HG03565 (cell line): ENCODE results near the gene SEMA5B.

ENCODE experiments used
- ATAC-seq: cut with Tn5 transposase; IDR thresholded peaks from one replicate; pipeline ENCODE4 v1.9.1; 2021; ENCODE audit warnings: mild to moderate bottlenecking, moderate library complexity; ENCODE audit not compliant: unreplicated experiment

Gene SEMA5B

GRCh38 chr3:122998856-122999255 lies 28.7 kb downstream of the SEMA5B start:
- ATAC-seq, result no peak

DNA sequence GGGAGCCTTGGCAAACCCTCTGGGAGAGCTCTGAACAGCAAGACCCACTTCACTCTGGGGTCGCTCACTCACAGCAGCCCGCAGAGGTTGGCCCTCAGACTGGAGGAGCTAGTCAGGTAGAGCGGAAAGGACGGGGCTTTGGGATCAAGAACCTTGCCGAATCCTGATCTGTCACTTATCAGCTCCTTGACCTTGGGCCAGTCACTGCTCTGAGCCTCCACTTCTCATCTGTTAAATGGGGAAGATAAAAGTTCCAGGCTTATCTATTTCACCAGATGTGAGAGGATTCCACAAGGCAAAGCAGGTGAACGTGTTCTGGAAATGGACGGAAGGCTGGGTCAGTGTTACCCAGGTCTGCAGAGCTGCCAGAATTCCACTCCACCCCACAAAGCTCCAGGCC lies 29.4 kb downstream of the SEMA5B start:
- ATAC-seq, result no peak

- ATAC-seq, result no peak
Measured at GRCh38 chr3:122996038-122996580, 31.5 kb downstream of the SEMA5B start.

DNA sequence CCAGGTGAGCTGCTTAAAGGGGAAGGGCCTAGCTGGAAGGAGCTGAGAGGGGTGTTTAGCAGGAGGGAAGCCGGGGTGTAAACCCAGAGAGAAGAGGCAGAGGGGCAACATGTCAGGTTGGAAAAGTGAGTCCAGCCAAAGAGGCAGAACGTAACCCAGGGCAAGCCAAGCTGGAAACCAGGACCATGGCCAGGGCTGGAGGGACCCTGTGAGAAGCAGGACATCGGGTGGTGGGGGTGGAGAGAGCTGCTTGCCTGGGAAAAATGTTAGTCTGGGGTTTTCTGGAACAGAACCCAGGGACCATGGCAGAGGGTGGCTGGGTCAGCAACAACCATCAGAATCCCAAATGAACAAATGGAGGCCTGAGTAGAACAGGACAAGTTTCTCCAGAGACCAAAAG lies 32.6 kb downstream of the SEMA5B start:
- no peak for ATAC-seq

- no peak for ATAC-seq
Measured at GRCh38 chr3:122993124-122993978, 34.2 kb downstream of the SEMA5B start.

DNA sequence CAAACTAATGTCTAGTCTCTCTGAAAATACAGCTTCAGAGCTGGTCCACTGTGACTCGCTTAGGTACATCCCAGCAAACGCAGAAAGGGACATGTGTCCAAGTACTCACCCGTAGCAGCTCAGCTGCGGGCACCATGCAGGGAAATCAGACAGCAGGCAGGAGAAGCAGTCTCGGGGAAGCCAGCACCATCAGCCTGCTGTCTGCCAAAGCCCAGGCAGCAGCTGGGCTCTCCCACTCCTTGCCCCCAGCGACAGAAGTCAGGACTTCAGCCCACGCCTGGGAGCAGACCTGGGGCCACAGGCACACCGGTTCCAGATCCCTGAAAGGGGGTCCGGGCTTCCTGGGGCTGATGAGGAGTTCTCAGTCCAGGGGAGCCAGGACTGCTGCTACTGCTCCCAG lies 34.9 kb downstream of the SEMA5B start:
- no peak for ATAC-seq

GRCh38 chr3:122992133-122992532 lies 35.4 kb downstream of the SEMA5B start:
- ATAC-seq, result no peak

DNA sequence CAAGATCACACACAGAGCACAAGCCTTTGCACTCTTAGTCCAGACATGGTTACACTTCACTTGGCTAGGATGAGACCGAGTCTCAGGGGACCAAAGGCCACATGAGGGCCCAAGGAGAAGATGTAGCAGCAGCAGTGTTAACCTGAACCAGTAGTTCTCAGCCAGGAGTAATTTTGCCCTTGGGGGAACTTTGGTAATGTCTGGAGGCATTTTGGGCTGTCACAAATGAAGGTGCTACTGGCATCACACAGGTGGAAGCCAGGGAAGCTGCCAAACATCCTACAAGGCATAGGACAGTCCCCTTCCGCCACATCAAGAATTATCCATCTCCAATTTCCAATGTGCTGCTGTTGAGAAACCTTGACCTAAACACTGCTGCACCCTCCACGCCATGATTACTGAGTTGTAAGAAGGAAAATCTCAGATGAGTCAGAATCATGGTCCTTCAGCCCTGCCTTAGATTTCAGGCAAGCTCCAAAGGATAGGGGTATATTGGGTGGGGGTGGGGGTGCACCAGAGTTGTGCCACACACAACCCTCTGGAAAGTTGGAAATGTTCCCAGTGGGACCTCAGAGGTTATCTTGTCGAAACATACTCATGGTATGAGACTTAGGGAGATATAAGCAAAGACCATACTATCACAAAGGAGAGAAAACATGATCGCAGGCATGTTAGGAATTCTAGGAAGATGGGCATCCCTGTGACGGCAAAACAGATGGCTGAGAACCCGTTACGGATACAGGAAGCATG lies 36.2 kb downstream of the SEMA5B start:
- ATAC-seq, result no peak

DNA sequence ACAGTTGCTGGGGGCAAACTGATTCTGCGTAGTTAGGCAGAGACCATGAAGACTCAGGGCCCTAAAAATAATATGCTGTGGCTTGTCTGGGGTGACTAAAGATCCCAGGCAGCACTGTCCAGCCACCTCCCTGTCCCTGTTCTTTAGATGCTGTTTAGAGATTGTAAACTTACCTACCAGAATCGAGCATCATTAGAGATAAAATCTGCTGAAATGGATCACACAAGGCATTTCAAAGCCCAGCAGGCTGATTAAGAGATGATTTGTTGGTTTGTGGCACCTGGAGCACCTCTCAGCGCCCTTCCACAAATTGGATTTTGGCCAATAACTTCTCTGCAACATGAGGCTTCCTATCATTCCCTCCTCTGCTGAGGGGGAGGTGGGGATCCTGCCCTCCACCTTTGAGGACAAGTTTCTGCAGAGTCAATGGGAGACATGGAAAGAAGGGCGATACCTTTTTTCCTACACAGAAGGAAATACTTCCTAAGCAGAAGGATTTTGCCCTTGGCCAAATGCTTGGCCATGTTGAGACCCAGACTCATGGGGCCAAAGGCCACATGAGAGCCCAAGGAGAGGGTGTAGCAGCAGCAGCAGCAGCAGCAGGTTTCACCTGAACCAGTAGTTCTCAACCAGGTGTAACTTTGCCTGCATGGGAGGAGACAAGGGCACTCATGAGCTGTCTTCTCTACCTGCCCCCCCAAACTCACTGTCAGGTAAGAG lies 37.5 kb downstream of the SEMA5B start:
- no peak for ATAC-seq

GRCh38 chr3:122988508-122988907 lies 39.1 kb downstream of the SEMA5B start:
- no peak for ATAC-seq

DNA sequence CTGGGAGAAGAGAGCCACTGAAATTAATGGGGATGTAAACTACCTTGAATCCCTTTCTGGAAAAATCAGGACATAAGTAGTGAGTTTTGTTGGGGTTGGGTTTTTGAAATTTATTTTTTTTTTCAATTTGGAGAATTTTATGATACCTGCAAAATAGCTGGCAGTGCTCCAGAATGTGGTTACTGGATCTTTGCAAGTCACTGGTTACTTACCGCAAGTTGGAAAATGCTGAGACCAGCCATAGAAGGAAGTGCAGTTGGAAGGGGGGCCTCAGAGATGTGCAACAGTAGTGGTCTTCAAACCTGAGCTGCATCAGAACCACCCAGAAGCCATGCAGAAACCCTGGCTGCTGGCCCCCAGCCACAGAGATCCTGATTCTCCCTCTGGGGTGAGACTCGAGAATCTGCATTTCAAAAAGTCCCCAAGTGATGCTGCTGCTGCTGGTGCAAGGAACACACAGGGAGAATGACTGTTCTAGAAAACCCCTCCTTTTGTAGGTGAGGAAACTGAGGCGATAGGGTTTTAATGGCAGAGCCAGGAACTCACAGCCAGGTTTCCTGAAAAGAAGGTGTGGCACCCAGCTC lies 39.7 kb downstream of the SEMA5B start:
- ATAC-seq, result no peak

DNA sequence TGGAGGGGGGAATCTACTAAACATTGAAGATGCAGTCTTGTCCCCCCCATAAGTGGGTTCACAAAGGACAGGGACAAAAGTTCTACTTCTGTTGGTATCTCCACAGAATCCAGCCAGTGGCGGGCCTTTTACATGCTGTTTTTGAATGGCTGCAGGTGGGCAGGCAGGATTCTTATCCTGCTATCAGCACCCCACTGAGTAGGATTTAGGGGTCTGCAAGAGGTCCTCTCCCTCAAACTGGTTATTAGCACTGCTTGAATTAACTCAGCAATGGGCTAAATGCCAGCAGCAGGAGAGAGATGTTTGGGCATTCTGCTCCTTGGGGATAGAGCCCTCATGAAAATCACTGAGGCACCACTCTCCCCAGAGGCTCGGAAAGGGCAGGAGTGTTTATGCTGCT lies 40.3 kb downstream of the SEMA5B start:
- no peak for ATAC-seq

GRCh38 chr3:122986693-122987179 lies 40.8 kb downstream of the SEMA5B start:
- ATAC-seq, result no peak

DNA sequence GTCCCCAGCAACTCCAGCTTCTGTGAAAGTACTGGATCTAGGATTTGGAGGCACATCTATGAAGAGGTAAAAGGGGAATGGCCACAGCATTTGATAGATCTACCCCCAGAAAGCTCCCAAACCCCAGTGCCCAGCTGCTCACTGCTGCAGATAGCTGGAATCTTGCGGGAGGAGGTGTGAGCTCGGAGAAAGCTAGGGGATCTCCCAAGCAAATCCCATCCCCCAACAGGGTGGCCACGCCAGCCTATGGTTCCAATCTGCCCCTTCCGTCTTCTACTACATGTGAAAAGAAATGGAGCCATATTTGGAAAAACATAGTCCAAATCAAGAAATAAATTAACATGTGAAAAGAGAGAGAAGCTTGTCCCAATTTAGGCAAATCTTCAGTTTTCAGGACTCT lies 42.0 kb downstream of the SEMA5B start:
- ATAC-seq, result no peak

GRCh38 chr3:122984650-122985049 lies 42.9 kb downstream of the SEMA5B start:
- no peak for ATAC-seq

DNA sequence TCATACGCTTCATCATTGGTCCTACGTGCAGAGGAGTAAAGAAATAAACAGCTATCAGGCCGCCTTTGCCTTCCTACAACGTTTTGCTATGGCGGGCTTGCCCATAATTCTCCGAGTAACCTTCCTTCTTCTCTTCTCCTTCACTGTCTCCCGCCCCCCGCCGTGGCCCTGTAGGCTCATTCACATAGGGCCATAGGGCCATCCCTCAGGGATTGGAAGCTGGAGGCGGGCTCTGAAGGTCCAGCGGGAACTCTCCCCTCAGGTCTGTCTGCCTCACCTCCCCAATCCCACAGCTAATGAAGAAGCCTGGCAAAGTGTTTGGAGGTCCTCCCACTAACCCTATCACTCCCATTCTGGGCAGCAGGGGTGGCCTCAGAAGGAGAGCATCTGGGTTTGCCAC lies 43.6 kb downstream of the SEMA5B start:
- no peak for ATAC-seq

DNA sequence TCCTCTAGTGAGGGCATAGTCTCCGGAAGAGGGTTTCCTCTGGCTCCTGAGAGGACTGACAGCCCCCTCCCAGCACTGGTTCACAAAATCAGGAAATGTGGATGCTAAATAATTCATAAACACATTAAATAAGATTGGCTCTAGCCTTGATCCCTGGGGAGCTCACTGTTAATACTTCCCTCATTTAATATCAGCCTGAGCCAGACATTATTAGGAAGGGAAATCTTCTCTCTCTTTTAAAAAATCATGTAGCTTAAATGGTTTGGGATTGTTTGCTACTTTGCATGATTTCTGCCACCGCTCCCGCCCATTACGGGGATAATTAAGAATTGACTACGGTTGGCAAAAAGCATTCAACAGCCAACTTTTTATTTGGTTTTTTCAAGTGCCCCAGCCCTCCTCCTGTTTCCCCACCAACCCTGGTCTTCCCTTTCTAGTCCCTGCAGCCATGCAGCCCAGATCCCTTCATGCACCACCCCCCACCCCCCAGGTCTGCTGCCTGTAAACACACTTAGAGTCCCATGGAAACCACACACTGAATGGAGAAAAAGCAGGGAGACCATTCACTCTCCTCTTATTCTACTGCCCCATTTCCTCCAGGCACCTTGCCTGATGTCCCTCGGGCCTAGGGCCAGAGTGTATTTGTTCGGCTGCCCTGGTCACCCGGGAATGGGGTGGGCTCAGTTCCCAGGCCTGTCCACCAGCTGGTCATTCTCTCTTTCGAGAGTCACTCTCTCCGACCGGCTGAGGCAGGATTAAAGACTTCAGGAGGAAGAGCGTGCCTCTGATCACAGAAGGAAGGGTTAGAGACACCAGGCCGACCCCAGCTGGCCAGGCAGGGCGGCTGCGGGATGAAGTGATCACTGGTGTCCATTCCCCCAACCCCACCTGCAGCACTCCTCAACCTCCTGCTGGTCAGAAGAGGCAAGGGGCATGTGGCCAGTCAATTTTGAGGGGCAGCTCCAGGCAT lies 45.1 kb downstream of the SEMA5B start:
- ATAC-seq, result no peak

- ATAC-seq, result no peak
Measured at GRCh38 chr3:122979211-122979610, 48.4 kb downstream of the SEMA5B start.

DNA sequence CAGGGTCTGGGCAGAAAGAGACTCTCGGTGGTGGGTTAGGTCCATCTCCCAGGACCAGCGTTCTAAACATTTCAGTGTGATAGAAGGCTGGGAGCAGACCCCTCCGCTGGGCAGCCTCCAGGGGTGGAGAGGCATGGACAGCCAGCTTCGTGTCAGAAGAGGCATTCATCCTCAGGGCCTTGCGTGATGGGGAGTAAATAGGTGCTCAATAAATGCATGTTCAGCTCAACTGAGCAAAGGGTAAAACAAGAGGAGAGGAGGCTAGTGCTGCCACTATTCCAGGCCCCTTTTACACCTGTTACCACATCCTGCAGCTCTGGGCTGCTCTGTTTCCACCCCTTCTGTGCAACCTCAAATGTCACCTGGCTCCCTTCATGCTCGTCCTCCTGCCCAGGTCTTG lies 49.0 kb downstream of the SEMA5B start:
- no peak for ATAC-seq
